Measurements from ENCODE around the gene PSMB10.

GRCh38 chr16:67923414-67924116 lies 13.1 kb downstream of the PSMB10 start:
- TF ChIP-seq GATA3 (IDR thresholded peaks at IDR 0.05; ENCODE audit: low read depth, low read length) (no peak), GATA2 (IDR thresholded peaks at IDR 0.05; ENCODE audit: low read depth, low read length) (no peak)
